ENCODE measurements around the gene CLTA.

DNA sequence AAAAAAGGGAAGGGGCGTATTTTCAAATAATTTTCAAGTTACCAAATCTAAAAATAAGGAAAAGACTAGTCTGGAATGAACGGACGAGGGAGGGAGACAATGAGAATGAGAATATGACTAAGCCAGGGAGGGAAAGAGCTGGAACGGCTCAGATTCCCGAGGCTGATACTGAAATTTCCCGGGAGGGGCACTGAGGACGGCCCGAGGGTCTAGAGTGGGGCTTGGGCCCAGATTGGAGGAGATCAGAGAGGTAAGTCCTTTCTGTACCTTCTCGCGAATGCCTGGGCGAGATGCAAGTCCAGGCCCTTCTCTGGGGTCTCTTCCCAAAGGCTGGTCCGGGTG, 24.9 kb upstream of the CLTA start:
- TF ChIP-seq, protein P1, sequence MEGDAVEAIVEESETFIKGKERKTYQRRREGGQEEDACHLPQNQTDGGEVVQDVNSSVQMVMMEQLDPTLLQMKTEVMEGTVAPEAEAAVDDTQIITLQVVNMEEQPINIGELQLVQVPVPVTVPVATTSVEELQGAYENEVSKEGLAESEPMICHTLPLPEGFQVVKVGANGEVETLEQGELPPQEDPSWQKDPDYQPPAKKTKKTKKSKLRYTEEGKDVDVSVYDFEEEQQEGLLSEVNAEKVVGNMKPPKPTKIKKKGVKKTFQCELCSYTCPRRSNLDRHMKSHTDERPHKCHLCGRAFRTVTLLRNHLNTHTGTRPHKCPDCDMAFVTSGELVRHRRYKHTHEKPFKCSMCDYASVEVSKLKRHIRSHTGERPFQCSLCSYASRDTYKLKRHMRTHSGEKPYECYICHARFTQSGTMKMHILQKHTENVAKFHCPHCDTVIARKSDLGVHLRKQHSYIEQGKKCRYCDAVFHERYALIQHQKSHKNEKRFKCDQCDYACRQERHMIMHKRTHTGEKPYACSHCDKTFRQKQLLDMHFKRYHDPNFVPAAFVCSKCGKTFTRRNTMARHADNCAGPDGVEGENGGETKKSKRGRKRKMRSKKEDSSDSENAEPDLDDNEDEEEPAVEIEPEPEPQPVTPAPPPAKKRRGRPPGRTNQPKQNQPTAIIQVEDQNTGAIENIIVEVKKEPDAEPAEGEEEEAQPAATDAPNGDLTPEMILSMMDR (IDR thresholded peaks at IDR 0.05; ENCODE audit: low read depth, low read length): no peak
- TF ChIP-seq EZH2phosphoT487 (IDR thresholded peaks at IDR 0.05; ENCODE audit: low read depth): no peak
